B cell (primary cell): ENCODE data around the gene SLC25A17. TPM values are rescaled to one million over a fixed set of nuclear protein-coding genes. Genes with fewer than 3 reads are reported as not detected.

Experiments
- ATAC-seq: fragments of 200-7000 bp; cut with Tn5 transposase; one replicate; pipeline ENCODE4 v1.10.0; 2021; ENCODE audit warnings: low read depth, mild to moderate bottlenecking, moderate number of reproducible peaks, moderate library complexity
- CTCF ChIA-PET: fragments of 350-600 bp; sonication (Branson Sonifier 250); formaldehyde crosslinking; loops from one replicate; lab custom pipeline; 2021; ENCODE audit warnings: antibody characterized with exemption, inconsistent platforms; lab: Charles Lee
- POLR2A ChIA-PET: fragments of 350-600 bp; sonication (Branson Sonifier 250); formaldehyde crosslinking; loops from one replicate; lab custom pipeline; 2021; ENCODE audit warnings: antibody characterized with exemption; lab: Charles Lee
- DNase-seq: peaks from one replicate; pipeline ENCODE4 v3.0.0; 2013
- H2AFZ ChIP-seq: 2 replicates; pipeline ENCODE4 v1.6.1; 2012; ENCODE audit warnings: mild to moderate bottlenecking, low read depth, low read length; ENCODE audit not compliant: insufficient read depth, poor library complexity, severe bottlenecking
- H3K27ac ChIP-seq, 2 donors: 1 replicate in 1 of 2; 2 replicates in 1 of 2; pipeline ENCODE4 v1.5.1; 2012 to 2013; ENCODE audit warnings: low read length in 2 of 2, mild to moderate bottlenecking in 2 of 2, moderate library complexity in 1 of 2
- H3K27me3 ChIP-seq, 4 experiments: fragments of 200-600 bp in 1 of 4; sonication (generic) in 1 of 4; replicated peaks in 1 of 4; 1 replicate in 2 of 4; 2 replicates in 2 of 4; pipeline versions ENCODE4 v1.6.1 to v1.7.0; 2013 to 2016; ENCODE audit warnings: low read length in 3 of 4, mild to moderate bottlenecking in 2 of 4, mixed read lengths in 1 of 4, moderate library complexity in 1 of 4; ENCODE audit not compliant: insufficient read depth in 4 of 4, control insufficient read depth in 3 of 4; ENCODE audit errors: control extremely low read depth in 1 of 4
- H3K36me3 ChIP-seq, 2 experiments: replicated peaks in 1 of 2; 1 replicate in 1 of 2; 2 replicates in 1 of 2; pipeline versions ENCODE4 v1.6.1 to v1.7.1; 2013; ENCODE audit warnings: low read length in 1 of 2; ENCODE audit not compliant: insufficient read depth in 2 of 2, control insufficient read depth in 1 of 2; ENCODE audit errors: control extremely low read depth in 1 of 2, extremely low read depth in 1 of 2
- H3K4me1 ChIP-seq, 2 donors: fragments of 200-600 bp in 1 of 2; sonication (generic) in 1 of 2; 1 replicate in 1 of 2; 2 replicates in 1 of 2; pipeline versions ENCODE4 v1.5.1 to v1.6.1; 2013 to 2017; ENCODE audit warnings: low read length in 2 of 2; ENCODE audit not compliant: control insufficient read depth in 2 of 2, insufficient read depth in 2 of 2
- H3K4me2 ChIP-seq: replicated peaks from 2 replicates; pipeline ENCODE3; 2012; ENCODE audit warnings: mild to moderate bottlenecking, low read depth, low read length; ENCODE audit not compliant: poor library complexity, severe bottlenecking
- H3K4me3 ChIP-seq, 5 experiments: fragments of 200-600 bp in 1 of 5; sonication (generic) in 1 of 5; 1 replicate in 3 of 5; 2 replicates in 2 of 5; pipeline versions ENCODE4 v1.5.1 to v1.7.0; 2011 to 2016; ENCODE audit warnings: low read length in 4 of 5, mild to moderate bottlenecking in 4 of 5, low read depth in 2 of 5, control low read depth in 1 of 5, moderate library complexity in 1 of 5; ENCODE audit not compliant: insufficient read depth in 1 of 5; ENCODE audit errors: control extremely low read depth in 1 of 5, extremely low read depth in 1 of 5
- H3K79me2 ChIP-seq: fragments of 200-600 bp; sonication (generic); one replicate; pipeline ENCODE4 v1.6.0; 2016; ENCODE audit warnings: low read length; ENCODE audit not compliant: control insufficient read depth, insufficient read depth
- H3K9ac ChIP-seq: fragments of 200-600 bp; sonication (generic); 2 replicates; pipeline ENCODE4 v1.6.1; 2017; ENCODE audit warnings: mild to moderate bottlenecking, low read length, moderate library complexity
- H3K9me3 ChIP-seq, 3 donors: one replicate each; pipeline versions ENCODE4 v1.6.1 to v1.7.1; 2013; ENCODE audit warnings: low read length in 2 of 3; ENCODE audit not compliant: control insufficient read depth in 2 of 3, insufficient read depth in 1 of 3; ENCODE audit errors: control extremely low read depth in 1 of 3
- H4K20me1 ChIP-seq: 2 replicates; pipeline ENCODE4 v1.6.0; 2012; ENCODE audit warnings: mild to moderate bottlenecking, low read length; ENCODE audit not compliant: insufficient read depth, control insufficient read depth, poor library complexity, severe bottlenecking
- H3K27ac Mint-ChIP-seq: one replicate; pipeline ENCODE4 v1.8.0; 2021; ENCODE audit warnings: mixed read lengths
- H3K27me3 Mint-ChIP-seq: one replicate; pipeline ENCODE4 v1.8.0; 2021; ENCODE audit warnings: mixed read lengths
- H3K4me1 Mint-ChIP-seq: one replicate; pipeline ENCODE4 v1.8.0; 2021; ENCODE audit warnings: mixed read lengths
- H3K4me3 Mint-ChIP-seq: one replicate; pipeline ENCODE4 v1.8.0; 2021; ENCODE audit warnings: mixed read lengths
- H3K9me3 Mint-ChIP-seq: one replicate; pipeline ENCODE4 v1.8.0; 2022; ENCODE audit warnings: mixed read lengths; ENCODE audit not compliant: insufficient read depth
- CTCF ChIP-seq: fragments of 200-600 bp; IDR thresholded peaks from one replicate; pipeline ENCODE4 v1.8.0; 2022; ENCODE audit warnings: antibody characterized with exemption, mild to moderate bottlenecking
- EZH2 ChIP-seq: IDR thresholded peaks from 2 replicates; pipeline ENCODE4 v1.6.1; 2012; ENCODE audit warnings: borderline replicate concordance, low read depth, mild to moderate bottlenecking, moderate library complexity, low read length; ENCODE audit not compliant: insufficient read depth, poor library complexity, severe bottlenecking
- WGBS: methylation state at CpG from one replicate; pipeline ENCODE4 v1.1.5; 2013; ENCODE audit warnings: missing lambda C conversion rate; ENCODE audit not compliant: insufficient coverage; 5-methylcytosine and 5-hydroxymethylcytosine counted together
- intact Hi-C: fragments of 100-400 bp; cut with micrococcal nuclease; formaldehyde crosslinking; loops from one replicate; pipeline ENCODE4 v1.10.0; 2022
- polyA plus RNA-seq: library from polyadenylated mRNA; depleted of rRNA; stranded (reverse); fragments of >200 nt; gene quantifications from 2 replicates; pipeline ENCODE4 v1.2.3, GENCODE V29; 2012
- total RNA-seq, 2 donors: library from RNA; stranded (reverse); fragments of 120-200 nt in 1 of 2; gene quantifications; 1 replicate in 1 of 2; 2 replicates in 1 of 2; pipeline versions ENCODE4 v1.2.3 to v1.2.4, GENCODE V29; 2013 to 2022

Gene SLC25A17
- total and polyA plus RNA-seq, 2 donors (not counting 1 experiment from before 2014, with no cell fraction given), result 13.1 to 15.0 TPM

GRCh38 chr22:40766956-40767355 is 52.2 kb downstream of the SLC25A17 start:
- intact Hi-C loops, result loop anchor here (10.0 kb wide), 1 partner anchor 242 kb away; no protein-coding TSS in a partner anchor
- TF ChIP-seq CTCF, result no peak
- TF ChIP-seq EZH2, result no peak
- CTCF ChIA-PET, result interaction anchor here (1.0 kb wide), 1 partner anchor 9 kb away, joined by 3 read pairs; no protein-coding TSS in a partner anchor

GRCh38 chr22:40764763-40765441 is 54.2 kb downstream of the SLC25A17 start:
- H3K9ac ChIP-seq, result peak overlapping the region; percentile 46
- H3K79me2 ChIP-seq, result peaks cover 8% of the 10 kb centered on the region
- H3K9me3 ChIP-seq, result no peaks in the 10 kb centered on the region
- H3K4me2 ChIP-seq, result peak overlapping the region; percentile 71
- H3K27me3 ChIP-seq, result no peaks in the 10 kb centered on the region
- no peaks in the 10 kb centered on the region for H3K9me3 Mint-ChIP-seq
- peak overlapping the region in 4 of 5 experiments; percentile 23 to 42 (median 28) for H3K4me3 ChIP-seq
- TF ChIP-seq EZH2 (no peak), CTCF (no peak)
- H3K36me3 ChIP-seq, result peaks cover 2 to 4% of the 10 kb centered on the region in 2 experiments
- peak overlapping the region; percentile 55 for H2AFZ ChIP-seq
- DNase-seq (peak; percentile 77), ATAC-seq (peak; percentile 94)
- 0% methylated on average over 2 of the region's 6 CpGs for WGBS
- peaks cover 43% of the 10 kb centered on the region for H3K4me1 Mint-ChIP-seq
- ChIA-PET CTCF (no interaction called here), POLR2A (interaction anchor here (0.6 kb wide), 1 partner anchor 38 kb away, joined by 5 read pairs; no protein-coding TSS in a partner anchor)
- peak overlapping the region; percentile 71 for H3K4me3 Mint-ChIP-seq
- H3K27ac ChIP-seq, result peak overlapping the region; percentile 81 to 84
- peak overlapping the region; percentile 93 for H3K27ac Mint-ChIP-seq
- intact Hi-C loops, result loop anchor here (1.0 to 10.0 kb wide), 3 partner anchors 52 to 329 kb away; partner anchors contain the start of gene SLC25A17
- no peaks in the 10 kb centered on the region for H4K20me1 ChIP-seq
- peaks cover 37 to 44% of the 10 kb centered on the region in 2 donors for H3K4me1 ChIP-seq
- no peaks in the 10 kb centered on the region for H3K27me3 Mint-ChIP-seq

More at GRCh38 chr22:40766956-40767355, 52.2 kb downstream of the SLC25A17 start:
- POLR2A ChIA-PET, result interaction anchor here (0.6 kb wide), 2 partner anchors 195 to 432 kb away, joined by 3 to 5 read pairs; no protein-coding TSS in a partner anchor
- H2AFZ ChIP-seq, result no peak overlapping the region
- no CpG with 5 or more reads among the region's 2 CpGs for WGBS
- H3K27ac ChIP-seq, result no peak overlapping the region
- H3K9me3 ChIP-seq, result no peaks in the 10 kb centered on the region
- peaks cover 4% of the 10 kb centered on the region for H3K79me2 ChIP-seq
- ATAC-seq (no peak), DNase-seq (no peak)
- peaks cover 33 to 37% of the 10 kb centered on the region in 2 donors for H3K4me1 ChIP-seq
- peaks cover 2 to 20% of the 10 kb centered on the region in 2 experiments for H3K36me3 ChIP-seq
- Mint-ChIP-seq H3K4me1 (peaks cover 36% of the 10 kb centered on the region), H3K4me3 (no peak overlapping the region), H3K27ac (peak overlapping the region; percentile 68), H3K9me3 (no peaks in the 10 kb centered on the region), H3K27me3 (no peaks in the 10 kb centered on the region)
- H4K20me1 ChIP-seq, result no peaks in the 10 kb centered on the region
- H3K4me2 ChIP-seq, result no peak overlapping the region
- H3K27me3 ChIP-seq, result no peaks in the 10 kb centered on the region
- H3K9ac ChIP-seq, result no peak overlapping the region
- H3K4me3 ChIP-seq, result no peak overlapping the region
